HEK293 (cell line): Measurements from ENCODE around the gene LIPN.

Experiments used
- CTCF ChIA-PET: fragments of 350-600 bp; formaldehyde crosslinking; extraction: SDS; loops from one replicate; lab custom pipeline; 2021; ENCODE audit warnings: antibody characterized with exemption; lab: Yijun Ruan, JAX
- POLR2A ChIA-PET: fragments of 300-600 bp; formaldehyde crosslinking; extraction: SDS; loops from one replicate; lab custom pipeline; 2020; ENCODE audit warnings: antibody characterized with exemption, inconsistent platforms; lab: Yijun Ruan, JAX
- H3K27ac ChIP-seq: fragments of 200-500 bp; sonication (Bioruptor generic); 2 replicates; pipeline ENCODE4 v1.5.1; 2014; ENCODE audit warnings: low read depth, low read length, control low read depth, inconsistent platforms; ENCODE audit errors: extremely low read depth
- H3K36me3 ChIP-seq, 2 experiments: fragments of 200-500 bp in 1 of 2; sonication (Bioruptor generic) in 1 of 2; 1 replicate in 1 of 2; 2 replicates in 1 of 2; pipeline ENCODE4 v1.5.1; 2014 to 2017; ENCODE audit warnings: inconsistent platforms in 2 of 2, low read length in 2 of 2; ENCODE audit not compliant: control insufficient read depth in 2 of 2, insufficient read depth in 1 of 2
- H3K4me1 ChIP-seq: fragments of 200-500 bp; sonication (Bioruptor generic); 2 replicates; pipeline ENCODE4 v1.5.1; 2014; ENCODE audit warnings: mild to moderate bottlenecking, low read length, inconsistent platforms; ENCODE audit not compliant: control insufficient read depth, insufficient read depth
- H3K4me3 ChIP-seq: 2 replicates; pipeline ENCODE4 v1.5.1; 2011; ENCODE audit warnings: low read depth, mild to moderate bottlenecking, control low read depth, low read length, moderate library complexity
- H3K9me3 ChIP-seq: fragments of 200-500 bp; sonication (Bioruptor generic); 2 replicates; pipeline ENCODE4 v1.5.1; 2014; ENCODE audit warnings: low read depth, low read length, inconsistent platforms; ENCODE audit not compliant: control insufficient read depth, insufficient read depth
- BCL11B ChIP-seq: fragments of 450-650 bp; formaldehyde crosslinking; IDR thresholded peaks from 2 replicates; pipeline ENCODE4 v1.5.1; 2016; ENCODE audit warnings: low read depth, missing biosample characterization, missing genetic modification characterization
- HOXD13 ChIP-seq: sonication (generic); formaldehyde crosslinking; IDR thresholded peaks from 2 replicates; pipeline ENCODE4 v1.8.0; 2022; ENCODE audit warnings: missing genetic modification reagents, borderline replicate concordance
- IKZF3 ChIP-seq: fragments of 450-650 bp; IDR thresholded peaks from 2 replicates; pipeline ENCODE4 v1.5.0; 2018; ENCODE audit warnings: missing biosample characterization, mild to moderate bottlenecking, missing genetic modification characterization, moderate library complexity
- MYNN ChIP-seq: fragments of 450-650 bp; formaldehyde crosslinking; IDR thresholded peaks from 2 replicates; pipeline ENCODE4 v1.5.1; 2016; ENCODE audit warnings: missing biosample characterization, missing genetic modification characterization, borderline replicate concordance
- ZEB2 ChIP-seq: fragments of 450-650 bp; formaldehyde crosslinking; IDR thresholded peaks from 2 replicates; pipeline ENCODE4 v1.5.1; 2016; ENCODE audit warnings: missing biosample characterization, missing genetic modification characterization
- ZFHX2 ChIP-seq: fragments of 450-650 bp; formaldehyde crosslinking; conservative IDR thresholded peaks from 2 replicates; pipeline ENCODE4 v1.5.1; 2016; ENCODE audit warnings: missing biosample characterization, missing genetic modification characterization
- ZNF114 ChIP-seq: fragments of 450-650 bp; formaldehyde crosslinking; IDR thresholded peaks from 2 replicates; pipeline ENCODE4 v1.5.0; 2017; ENCODE audit warnings: missing biosample characterization, missing genetic modification characterization
- ZNF223 ChIP-seq: fragments of 450-650 bp; formaldehyde crosslinking; IDR thresholded peaks from 2 replicates; pipeline ENCODE4 v1.5.1; 2016; ENCODE audit warnings: missing biosample characterization, missing genetic modification characterization
- ZNF24 ChIP-seq: fragments of 450-650 bp; formaldehyde crosslinking; IDR thresholded peaks from 2 replicates; pipeline ENCODE4 v1.5.1; 2016; ENCODE audit warnings: missing biosample characterization, missing genetic modification characterization
- ZNF292 ChIP-seq: fragments of 450-650 bp; formaldehyde crosslinking; IDR thresholded peaks from 2 replicates; pipeline ENCODE4 v1.5.1; 2016; ENCODE audit warnings: low read depth, missing biosample characterization, missing genetic modification characterization, borderline replicate concordance
- ZNF37A ChIP-seq: fragments of 450-650 bp; IDR thresholded peaks from 2 replicates; pipeline ENCODE4 v1.5.1; 2018; ENCODE audit warnings: missing biosample characterization, missing genetic modification characterization
- ZNF473 ChIP-seq: fragments of 450-650 bp; formaldehyde crosslinking; IDR thresholded peaks from 2 replicates; pipeline ENCODE4 v1.5.1; 2017; ENCODE audit warnings: missing biosample characterization, missing genetic modification characterization
- ZNF548 ChIP-seq: fragments of 450-650 bp; formaldehyde crosslinking; IDR thresholded peaks from 2 replicates; pipeline ENCODE4 v1.5.1; 2016; ENCODE audit warnings: missing biosample characterization, missing genetic modification characterization
- ZNF624 ChIP-seq: fragments of 450-650 bp; formaldehyde crosslinking; IDR thresholded peaks from 2 replicates; pipeline ENCODE4 v1.5.1; 2017; ENCODE audit warnings: missing biosample characterization, missing genetic modification characterization
- ZNF768 ChIP-seq: fragments of 450-650 bp; formaldehyde crosslinking; IDR thresholded peaks from 2 replicates; pipeline ENCODE4 v1.5.1; 2018; ENCODE audit warnings: missing biosample characterization, mild to moderate bottlenecking, missing genetic modification characterization
- ZNF785 ChIP-seq: fragments of 450-650 bp; formaldehyde crosslinking; IDR thresholded peaks from 2 replicates; pipeline ENCODE4 v1.5.1; 2016; ENCODE audit warnings: missing biosample characterization, missing genetic modification characterization
- ZSCAN16 ChIP-seq: fragments of 450-650 bp; formaldehyde crosslinking; IDR thresholded peaks from 2 replicates; pipeline ENCODE4 v1.5.1; 2016; ENCODE audit warnings: missing biosample characterization, missing genetic modification characterization
- TF ChIP-seq, protein P1 (sequence below): fragments of 450-650 bp; formaldehyde crosslinking; optimal IDR thresholded peaks from 2 replicates; pipeline ENCODE3; 2016; ENCODE audit warnings: missing biosample characterization, mild to moderate bottlenecking, missing genetic modification characterization
- TF ChIP-seq, protein P2 (sequence below): fragments of 450-650 bp; formaldehyde crosslinking; IDR thresholded peaks from 2 replicates; pipeline ENCODE4 v1.5.0; 2017; ENCODE audit warnings: missing biosample characterization, missing genetic modification characterization, borderline replicate concordance
- TF ChIP-seq, protein P3 (sequence below): fragments of 450-650 bp; formaldehyde crosslinking; IDR thresholded peaks from 2 replicates; pipeline ENCODE4 v1.5.1; 2016; ENCODE audit warnings: missing biosample characterization, missing genetic modification characterization
- TF ChIP-seq, protein P4 (sequence below): IDR thresholded peaks from 2 replicates; pipeline ENCODE4 v1.6.1; 2011; ENCODE audit warnings: mild to moderate bottlenecking, low read depth, low read length, borderline replicate concordance

The LIPN gene

DNA sequence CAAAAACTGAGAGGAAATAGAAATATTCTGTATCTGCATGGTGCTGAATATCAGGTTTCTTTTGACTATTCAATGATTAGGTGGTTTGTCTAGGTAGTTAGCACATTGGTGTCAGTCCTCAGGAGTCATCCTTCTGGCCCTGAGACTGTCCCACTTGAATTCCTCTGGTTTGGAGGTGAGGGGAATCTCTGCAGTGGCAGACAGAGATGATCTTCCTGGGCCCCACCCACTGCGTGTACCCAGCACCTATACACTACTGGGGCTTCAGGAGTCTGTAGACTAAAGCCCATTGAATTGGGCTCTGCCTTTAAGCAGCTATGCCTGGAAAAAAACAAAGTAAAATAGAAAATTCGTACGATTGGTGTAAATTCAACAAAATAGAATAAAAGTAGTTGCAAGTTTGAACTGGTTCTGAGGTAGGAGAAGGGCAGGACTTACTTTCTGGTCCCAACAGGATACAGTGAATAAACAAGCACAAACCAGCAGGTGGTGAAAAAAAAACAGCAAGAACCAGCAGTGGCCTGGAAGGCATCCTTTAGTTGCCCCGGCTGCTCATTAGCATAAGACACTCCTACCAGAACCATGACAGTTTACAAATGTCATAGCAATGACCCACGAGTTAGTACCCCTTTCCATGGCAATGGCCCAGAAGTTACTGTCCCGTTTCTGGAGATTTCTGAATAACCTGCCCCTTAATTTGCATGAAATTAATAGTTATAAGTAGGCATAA lies 44.4 kb downstream of the LIPN start (continued):
- TF ChIP-seq ZNF24 (tag by site-specific recombination) (no peak), ZNF785 (tag by site-specific recombination) (no peak), MYNN (no peak), ZNF37A (tag by site-specific recombination) (no peak)

DNA sequence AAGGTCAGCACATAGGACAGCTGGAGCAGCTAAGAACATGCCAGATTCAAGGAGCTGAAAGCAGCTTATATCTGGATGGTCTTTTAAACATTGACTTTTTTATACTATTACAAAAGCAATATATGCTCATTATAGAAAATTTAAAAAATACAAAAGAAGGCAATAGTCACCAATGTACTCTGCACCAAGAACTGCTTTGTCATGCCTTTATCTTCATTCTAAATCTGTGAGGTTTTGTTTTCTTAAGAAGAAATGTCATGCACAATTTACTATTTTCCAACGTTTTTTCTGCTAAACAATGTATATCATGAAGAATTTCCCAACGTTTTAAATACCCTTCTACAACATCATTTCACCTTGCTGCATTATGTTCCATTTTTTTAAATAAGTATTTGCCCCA lies 45.5 kb downstream of the LIPN start:
- H3K36me3 ChIP-seq, result no peaks in the 10 kb centered on the region
- no peak overlapping the region for H3K4me3 ChIP-seq
- no peak overlapping the region for H3K27ac ChIP-seq
- POLR2A ChIA-PET, result no interaction called here
- TF ChIP-seq HOXD13 (CRISPR knock-in tag) (no peak), ZNF624 (no peak)
- TF ChIP-seq, protein P1, sequence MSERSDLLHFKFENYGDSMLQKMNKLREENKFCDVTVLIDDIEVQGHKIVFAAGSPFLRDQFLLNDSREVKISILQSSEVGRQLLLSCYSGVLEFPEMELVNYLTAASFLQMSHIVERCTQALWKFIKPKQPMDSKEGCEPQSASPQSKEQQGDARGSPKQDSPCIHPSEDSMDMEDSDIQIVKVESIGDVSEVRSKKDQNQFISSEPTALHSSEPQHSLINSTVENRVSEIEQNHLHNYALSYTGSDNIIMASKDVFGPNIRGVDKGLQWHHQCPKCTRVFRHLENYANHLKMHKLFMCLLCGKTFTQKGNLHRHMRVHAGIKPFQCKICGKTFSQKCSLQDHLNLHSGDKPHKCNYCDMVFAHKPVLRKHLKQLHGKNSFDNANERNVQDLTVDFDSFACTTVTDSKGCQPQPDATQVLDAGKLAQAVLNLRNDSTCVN (tag by site-specific recombination), result no peak
- TF ChIP-seq, protein P2, sequence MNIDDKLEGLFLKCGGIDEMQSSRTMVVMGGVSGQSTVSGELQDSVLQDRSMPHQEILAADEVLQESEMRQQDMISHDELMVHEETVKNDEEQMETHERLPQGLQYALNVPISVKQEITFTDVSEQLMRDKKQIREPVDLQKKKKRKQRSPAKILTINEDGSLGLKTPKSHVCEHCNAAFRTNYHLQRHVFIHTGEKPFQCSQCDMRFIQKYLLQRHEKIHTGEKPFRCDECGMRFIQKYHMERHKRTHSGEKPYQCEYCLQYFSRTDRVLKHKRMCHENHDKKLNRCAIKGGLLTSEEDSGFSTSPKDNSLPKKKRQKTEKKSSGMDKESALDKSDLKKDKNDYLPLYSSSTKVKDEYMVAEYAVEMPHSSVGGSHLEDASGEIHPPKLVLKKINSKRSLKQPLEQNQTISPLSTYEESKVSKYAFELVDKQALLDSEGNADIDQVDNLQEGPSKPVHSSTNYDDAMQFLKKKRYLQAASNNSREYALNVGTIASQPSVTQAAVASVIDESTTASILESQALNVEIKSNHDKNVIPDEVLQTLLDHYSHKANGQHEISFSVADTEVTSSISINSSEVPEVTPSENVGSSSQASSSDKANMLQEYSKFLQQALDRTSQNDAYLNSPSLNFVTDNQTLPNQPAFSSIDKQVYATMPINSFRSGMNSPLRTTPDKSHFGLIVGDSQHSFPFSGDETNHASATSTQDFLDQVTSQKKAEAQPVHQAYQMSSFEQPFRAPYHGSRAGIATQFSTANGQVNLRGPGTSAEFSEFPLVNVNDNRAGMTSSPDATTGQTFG (tag by site-specific recombination), result no peak
- TF ChIP-seq, all 188 proteins: peak for 0
- CTCF ChIA-PET, result interaction anchor here (0.8 to 1.7 kb wide), 3 partner anchors 11 to 127 kb away, joined by 3 to 5 read pairs (median 5); no protein-coding TSS in a partner anchor
- H3K9me3 ChIP-seq, result no peaks in the 10 kb centered on the region
- H3K4me1 ChIP-seq, result no peaks in the 10 kb centered on the region

DNA sequence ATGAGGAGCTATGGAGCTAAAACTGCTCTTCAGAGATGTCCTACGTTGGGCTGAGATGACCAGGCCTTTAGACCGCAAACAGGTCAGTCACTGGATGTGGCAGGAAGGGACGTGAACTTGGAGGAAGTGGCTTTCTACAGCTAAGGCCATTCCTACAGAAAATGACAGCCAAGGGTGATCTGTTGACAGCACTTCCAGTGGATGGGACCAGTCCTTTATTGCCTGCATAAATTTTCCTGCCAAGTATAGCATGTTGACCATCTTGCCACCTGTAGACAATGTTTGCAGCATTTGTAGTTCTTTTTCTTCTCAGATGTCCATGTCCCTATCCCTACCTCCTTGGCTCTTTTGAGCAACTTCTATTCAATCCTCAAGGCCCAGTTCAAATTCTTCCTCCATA lies 46.1 kb downstream of the LIPN start:
- H3K9me3 ChIP-seq, result no peaks in the 10 kb centered on the region
- no peak for TF ChIP-seq ZNF24 (tag by site-specific recombination)
- TF ChIP-seq, protein P3, sequence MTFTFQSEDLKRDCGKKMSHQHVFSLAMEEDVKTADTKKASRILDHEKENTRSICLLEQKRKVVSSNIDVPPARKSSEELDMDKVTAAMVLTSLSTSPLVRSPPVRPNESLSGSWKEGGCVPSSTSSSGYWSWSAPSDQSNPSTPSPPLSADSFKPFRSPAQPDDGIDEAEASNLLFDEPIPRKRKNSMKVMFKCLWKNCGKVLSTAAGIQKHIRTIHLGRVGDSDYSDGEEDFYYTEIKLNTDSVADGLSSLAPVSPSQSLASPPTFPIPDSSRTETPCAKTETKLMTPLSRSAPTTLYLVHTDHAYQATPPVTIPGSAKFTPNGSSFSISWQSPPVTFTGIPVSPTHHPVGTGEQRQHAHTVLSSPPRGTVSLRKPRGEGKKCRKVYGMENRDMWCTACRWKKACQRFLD, result no peak
- no peak for TF ChIP-seq BCL11B (tag by site-specific recombination)
- TF ChIP-seq ZEB2 (tag by site-specific recombination), result no peak
- no peak for TF ChIP-seq ZNF114
- no peak for TF ChIP-seq ZNF548
- H3K36me3 ChIP-seq, result no peaks in the 10 kb centered on the region
- H3K27ac ChIP-seq, result no peak overlapping the region
- no peak overlapping the region for H3K4me3 ChIP-seq
- no peaks in the 10 kb centered on the region for H3K4me1 ChIP-seq
- POLR2A ChIA-PET, result no interaction called here
- CTCF ChIA-PET, result interaction anchor here (1.2 kb wide), 1 partner anchor 127 kb away, joined by 5 read pairs; no protein-coding TSS in a partner anchor

DNA sequence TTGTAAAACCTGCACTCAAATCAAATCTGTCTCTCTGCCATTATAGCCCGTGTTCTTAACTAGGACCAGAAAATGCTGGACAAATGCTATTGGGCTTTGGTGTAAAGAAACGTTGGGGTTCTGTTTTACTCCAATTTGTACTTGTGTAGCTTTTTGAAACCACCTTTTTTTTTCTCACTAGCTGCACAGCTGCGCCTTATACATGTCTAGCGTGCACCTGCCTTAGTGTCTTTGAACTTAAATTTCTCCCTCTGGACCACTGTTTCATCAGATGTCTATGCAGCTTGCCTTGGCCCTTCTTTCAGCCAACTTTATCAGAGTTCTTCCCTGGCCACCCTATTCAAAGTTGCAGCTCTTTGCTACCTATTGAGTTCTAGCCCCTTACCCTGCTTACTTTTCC lies 49.8 kb downstream of the LIPN start:
- ChIA-PET POLR2A (no interaction called here), CTCF (interaction anchor here (0.5 to 4.2 kb wide), 16 partner anchors 9 to 673 kb away, joined by 3 to 28 read pairs (median 4); no protein-coding TSS in a partner anchor)
- H3K4me3 ChIP-seq, result no peak overlapping the region
- H3K27ac ChIP-seq, result no peak overlapping the region
- H3K36me3 ChIP-seq, result no peaks in the 10 kb centered on the region
- H3K9me3 ChIP-seq, result no peaks in the 10 kb centered on the region
- H3K4me1 ChIP-seq, result no peaks in the 10 kb centered on the region
- TF ChIP-seq ZFHX2 (tag by site-specific recombination) (no peak), IKZF3 (tag by site-specific recombination) (no peak), ZNF223 (tag by site-specific recombination) (no peak), ZNF473 (tag by site-specific recombination) (no peak), ZNF768 (tag by site-specific recombination) (no peak), ZNF292 (tag by site-specific recombination) (no peak), ZSCAN16 (tag by site-specific recombination) (no peak)
- TF ChIP-seq, protein P1 (tag by site-specific recombination), result no peak
- TF ChIP-seq, protein P4, sequence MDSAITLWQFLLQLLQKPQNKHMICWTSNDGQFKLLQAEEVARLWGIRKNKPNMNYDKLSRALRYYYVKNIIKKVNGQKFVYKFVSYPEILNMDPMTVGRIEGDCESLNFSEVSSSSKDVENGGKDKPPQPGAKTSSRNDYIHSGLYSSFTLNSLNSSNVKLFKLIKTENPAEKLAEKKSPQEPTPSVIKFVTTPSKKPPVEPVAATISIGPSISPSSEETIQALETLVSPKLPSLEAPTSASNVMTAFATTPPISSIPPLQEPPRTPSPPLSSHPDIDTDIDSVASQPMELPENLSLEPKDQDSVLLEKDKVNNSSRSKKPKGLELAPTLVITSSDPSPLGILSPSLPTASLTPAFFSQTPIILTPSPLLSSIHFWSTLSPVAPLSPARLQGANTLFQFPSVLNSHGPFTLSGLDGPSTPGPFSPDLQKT, result no peak
